Breast epithelium (tissue), 3 donors: ENCODE results near the gene DAB2IP.

ENCODE experiments used
- POLR2AphosphoS5 ChIP-seq, 3 donors: sonication (generic); formaldehyde crosslinking; IDR thresholded peaks; one replicate each; pipeline ENCODE4 v1.6.1; 2017; ENCODE audit warnings: antibody characterized with exemption in 3 of 3
- TF ChIP-seq, protein P1 (sequence below), 3 donors: fragments of 450-650 bp; IDR thresholded peaks; one replicate each; pipeline ENCODE4 v1.5.1; 2016 to 2017; ENCODE audit warnings: antibody characterized with exemption in 3 of 3, mild to moderate bottlenecking in 3 of 3, moderate library complexity in 3 of 3

DNA sequence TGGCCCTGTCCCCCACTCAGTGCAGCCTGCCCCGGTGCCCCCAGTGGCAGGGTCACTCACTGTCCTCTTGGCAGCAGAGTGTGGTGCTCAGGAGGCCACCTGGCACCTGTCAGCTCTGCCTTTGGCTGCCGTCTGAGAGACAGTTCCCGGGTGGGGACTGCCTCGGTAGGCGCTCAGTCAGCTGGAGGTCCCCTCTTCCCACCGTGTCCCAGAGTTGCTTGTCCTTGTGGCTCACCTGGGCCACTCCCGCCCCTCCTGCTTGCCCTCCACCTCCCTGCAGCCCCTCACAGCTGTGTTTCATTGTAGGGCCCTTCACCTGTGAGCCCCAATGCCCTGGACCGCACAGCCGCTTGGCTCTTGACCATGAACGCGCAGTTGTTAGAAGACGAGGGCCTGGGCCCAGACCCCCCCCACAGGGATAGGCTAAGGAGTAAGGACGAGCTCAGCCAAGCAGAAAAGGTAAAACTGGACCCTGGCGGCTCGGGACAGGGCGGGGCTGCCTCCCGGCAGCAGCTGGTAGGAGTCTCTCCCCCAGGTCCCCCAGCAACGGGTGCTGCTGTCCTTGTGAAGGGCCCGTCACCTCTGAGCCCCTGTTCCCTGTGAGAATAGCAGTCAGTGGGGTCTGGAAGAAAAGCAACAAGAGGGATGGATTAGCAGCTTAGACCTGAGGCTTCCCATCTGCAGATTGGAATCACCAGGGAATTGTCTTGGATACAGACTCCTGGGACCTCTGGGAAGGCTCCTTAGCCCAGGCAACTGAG, 122.7 kb downstream of the DAB2IP start:
- TF ChIP-seq POLR2AphosphoS5 (IDR thresholded peaks at IDR 0.05), result no peak
- TF ChIP-seq, protein P1, sequence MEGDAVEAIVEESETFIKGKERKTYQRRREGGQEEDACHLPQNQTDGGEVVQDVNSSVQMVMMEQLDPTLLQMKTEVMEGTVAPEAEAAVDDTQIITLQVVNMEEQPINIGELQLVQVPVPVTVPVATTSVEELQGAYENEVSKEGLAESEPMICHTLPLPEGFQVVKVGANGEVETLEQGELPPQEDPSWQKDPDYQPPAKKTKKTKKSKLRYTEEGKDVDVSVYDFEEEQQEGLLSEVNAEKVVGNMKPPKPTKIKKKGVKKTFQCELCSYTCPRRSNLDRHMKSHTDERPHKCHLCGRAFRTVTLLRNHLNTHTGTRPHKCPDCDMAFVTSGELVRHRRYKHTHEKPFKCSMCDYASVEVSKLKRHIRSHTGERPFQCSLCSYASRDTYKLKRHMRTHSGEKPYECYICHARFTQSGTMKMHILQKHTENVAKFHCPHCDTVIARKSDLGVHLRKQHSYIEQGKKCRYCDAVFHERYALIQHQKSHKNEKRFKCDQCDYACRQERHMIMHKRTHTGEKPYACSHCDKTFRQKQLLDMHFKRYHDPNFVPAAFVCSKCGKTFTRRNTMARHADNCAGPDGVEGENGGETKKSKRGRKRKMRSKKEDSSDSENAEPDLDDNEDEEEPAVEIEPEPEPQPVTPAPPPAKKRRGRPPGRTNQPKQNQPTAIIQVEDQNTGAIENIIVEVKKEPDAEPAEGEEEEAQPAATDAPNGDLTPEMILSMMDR (IDR thresholded peaks at IDR 0.05), result no peak
